HG03575 (cell line): ENCODE measurements around the gene OPTC.

Experiments
- ATAC-seq: cut with Tn5 transposase; IDR thresholded peaks from one replicate; pipeline ENCODE4 v1.9.1; 2021; ENCODE audit not compliant: unreplicated experiment, insufficient number of reproducible peaks, low FRiP score; ENCODE audit errors: extremely low read depth

The OPTC gene

DNA sequence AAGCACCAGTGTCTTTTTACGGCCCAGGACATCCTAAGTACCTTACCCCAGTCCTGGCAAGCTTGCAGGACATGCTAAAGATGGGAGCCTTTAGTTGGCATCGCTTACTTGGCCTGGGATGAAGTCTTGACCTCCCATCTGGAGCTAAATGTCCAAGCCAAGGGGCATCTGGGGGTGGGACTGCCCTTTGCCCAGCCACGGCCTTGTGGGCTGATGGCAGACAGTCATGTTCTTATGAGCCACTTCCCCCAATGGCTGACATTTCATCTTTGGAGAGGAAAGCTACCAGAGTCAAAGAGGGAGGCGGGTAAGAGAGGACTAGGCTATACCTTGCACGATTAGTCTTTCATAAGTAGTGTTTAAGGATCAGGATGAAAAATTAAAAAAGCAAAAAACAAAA is 32.2 kb downstream of the OPTC start:
- ATAC-seq, result no peak

DNA sequence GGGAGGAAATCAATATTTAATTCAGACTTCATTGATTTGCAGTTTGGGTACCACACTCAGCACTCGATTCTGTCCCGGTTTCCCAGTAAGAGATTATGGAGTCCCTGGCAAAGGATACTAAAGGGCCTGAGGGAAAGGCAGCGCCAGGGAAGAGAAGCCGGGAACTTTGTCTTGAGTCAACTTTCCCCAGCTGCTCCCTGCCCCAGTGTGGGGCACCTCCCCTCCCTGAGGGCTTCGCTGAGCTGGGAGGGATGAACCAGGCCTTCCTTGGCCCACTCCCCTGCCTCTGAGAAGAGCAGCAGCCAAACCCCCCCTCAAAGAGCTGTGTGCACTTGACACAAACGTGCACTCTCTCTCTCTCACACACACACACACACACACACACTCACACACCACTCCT is 32.6 kb downstream of the OPTC start:
- ATAC-seq, result no peak

DNA sequence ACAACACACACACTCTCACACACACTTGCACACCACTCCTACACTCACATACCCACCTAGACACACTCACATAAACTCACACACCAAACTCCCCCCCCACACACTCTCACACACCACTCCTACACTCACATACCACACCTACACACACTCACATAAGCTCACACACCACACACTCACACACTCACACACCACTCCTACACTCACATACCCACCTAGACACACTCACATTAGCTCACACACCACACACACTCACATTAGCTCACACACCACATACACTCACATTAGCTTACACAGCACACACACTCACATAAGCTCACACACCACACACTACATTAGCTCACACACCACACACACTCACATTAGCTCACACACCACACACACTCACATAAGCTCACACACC is 33.1 kb downstream of the OPTC start:
- no peak for ATAC-seq

DNA sequence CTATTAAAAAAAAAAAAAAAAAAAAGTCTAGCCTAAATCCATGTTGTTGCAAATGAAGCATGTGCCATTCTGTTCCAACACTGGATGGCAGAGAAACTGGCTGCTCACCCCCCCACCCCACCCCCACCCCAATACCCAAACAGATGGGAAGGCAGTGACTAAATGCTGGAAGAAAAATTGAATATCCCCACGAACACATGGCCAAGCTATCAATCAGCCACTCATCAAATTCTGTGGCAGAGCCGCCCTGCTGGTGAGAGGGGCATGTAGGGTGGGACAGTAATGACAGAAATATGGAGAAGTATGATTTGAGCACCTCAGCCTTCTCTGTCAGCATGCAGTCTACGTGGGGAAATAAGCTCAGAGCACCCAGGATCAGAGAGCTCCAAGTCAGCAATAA is 34.1 kb downstream of the OPTC start:
- ATAC-seq, result no peak

DNA sequence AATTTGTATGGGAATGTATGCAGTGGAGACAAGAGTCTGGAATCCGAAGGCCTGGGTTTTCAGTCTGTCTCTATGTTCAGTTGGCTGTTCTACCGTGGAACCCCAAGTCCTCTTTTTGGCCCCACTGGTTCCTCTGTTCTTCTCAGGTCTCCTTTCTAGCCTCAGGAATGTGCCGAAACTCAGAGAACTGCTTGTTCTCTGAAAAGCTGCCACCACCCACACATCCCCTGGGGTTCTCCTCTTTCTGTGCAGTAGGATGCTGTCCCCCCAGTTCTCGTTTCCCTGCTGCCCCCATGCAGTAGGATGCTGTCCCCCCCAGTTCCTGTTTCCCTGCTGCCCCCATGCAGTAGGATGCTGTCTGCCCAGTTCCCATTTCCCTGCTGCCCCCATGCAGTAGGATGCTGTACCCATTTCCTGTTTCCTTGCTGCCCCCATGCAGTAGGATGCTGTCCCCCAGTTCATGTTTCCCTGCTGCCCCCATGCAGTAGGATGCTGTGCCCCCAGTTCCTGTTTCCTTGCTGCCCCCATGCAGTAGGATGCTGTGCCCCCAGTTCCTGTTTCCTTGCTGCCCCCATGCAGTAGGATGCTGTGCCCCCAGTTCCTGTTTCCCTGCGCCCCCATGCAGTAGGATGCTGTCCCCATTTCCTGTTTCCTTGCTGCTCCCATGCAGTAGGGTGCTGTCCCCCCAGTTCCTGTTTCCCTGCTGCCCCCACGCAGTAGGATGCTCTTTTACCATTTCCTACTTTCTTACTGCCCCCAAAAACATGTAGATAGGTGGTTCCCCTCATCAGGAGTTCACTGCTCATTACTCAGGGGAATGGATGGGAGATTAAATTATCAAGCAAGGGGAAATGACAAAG is 35.3 kb downstream of the OPTC start:
- no peak for ATAC-seq

DNA sequence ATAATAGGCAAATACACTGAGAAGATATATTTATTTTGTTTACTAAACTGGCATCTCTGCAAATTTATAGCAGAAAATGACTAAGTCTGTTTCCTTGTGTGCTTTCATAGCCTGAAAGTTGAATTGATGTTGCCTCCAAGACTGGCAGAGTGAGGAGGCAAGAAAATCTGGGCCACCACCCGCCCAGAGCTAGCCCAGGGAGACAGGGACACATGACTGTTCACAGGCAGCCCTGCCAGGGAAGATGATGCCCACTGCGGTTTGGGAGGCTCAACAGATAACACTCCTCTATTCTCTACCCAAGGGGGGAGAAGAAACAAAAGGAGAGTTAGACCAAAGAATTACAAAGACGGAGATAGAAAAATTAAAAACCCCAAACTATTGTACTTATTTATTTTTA is 37.1 kb downstream of the OPTC start:
- ATAC-seq, result no peak

DNA sequence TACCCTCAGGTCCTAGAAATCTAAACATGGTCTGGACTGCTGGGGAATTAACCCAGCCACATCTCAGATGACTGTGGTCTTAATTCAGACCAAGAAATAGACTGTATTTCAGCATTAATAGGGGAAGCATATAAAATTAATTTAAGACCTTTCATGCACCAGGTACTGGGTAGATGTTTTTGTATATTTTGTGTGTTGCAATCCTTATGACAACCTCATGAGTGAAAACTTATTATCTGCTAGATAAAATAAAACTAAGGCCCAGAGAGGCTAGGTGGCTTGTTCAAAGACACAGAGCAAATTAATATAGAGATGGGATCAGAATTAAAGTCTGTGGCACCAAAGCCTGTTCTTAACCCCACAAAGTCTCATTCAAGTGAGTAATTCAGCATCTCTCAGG is 40.1 kb downstream of the OPTC start:
- ATAC-seq, result no peak

DNA sequence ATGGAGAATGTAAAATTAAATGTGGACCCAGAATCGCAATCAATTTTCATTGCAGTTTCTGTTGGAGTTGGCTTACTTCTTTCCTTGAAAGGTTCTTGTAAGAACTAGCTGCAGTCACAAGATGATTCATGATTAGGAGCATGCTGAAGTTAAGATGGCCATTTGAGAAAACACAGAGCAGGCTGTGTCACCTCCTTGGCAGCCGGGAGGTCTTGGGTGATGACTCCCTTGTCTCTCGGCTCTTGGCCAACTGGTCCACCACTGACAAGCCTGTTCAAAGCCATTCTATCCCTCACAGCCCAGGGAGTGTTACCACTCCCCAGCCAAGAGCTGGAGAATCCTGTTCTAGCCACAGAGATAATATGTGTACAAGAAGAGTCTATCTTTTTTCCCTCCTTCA is 40.6 kb downstream of the OPTC start:
- ATAC-seq, result no peak

DNA sequence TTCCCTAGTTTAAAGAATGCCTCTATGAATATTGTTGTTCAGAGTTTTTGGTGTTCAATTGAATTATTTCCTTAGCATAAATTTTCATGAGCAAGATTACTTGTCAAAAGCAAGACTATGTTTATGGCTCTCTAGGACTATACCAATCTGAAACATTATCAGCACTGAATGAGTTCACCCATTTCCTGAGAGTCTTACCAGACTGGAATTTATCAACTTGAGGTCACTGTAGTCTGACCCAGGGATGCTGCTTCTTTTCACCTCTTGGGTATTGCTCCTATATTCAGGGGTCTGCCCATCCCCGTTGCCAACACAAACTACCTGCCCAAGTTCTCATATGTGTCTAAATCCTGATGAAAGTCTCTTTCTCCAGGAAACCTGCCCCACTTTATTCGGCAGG is 42.6 kb downstream of the OPTC start:
- ATAC-seq, result no peak

DNA sequence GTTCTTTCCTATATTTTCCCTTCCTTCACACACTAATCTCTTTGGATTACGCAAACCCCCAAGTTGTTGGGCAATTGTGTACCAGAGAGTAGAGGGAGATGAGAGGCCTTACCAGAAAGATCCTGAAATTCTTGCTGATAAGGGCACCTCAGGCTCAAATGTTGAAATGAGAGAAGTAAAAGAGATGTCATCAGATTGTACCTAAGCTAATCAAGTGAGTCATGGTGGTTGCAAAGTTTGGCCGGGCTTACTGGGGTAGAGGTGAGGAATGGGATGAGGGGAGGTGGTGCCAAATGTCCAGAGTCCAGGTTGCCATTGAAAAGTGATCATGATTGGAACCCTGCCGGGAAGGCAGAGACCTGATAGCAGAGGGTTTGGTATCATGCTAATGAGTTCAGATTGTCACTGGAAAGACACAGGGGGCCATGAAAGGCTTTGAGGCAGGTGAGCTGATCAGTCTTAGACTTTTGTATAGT is 43.1 kb downstream of the OPTC start:
- ATAC-seq, result no peak

DNA sequence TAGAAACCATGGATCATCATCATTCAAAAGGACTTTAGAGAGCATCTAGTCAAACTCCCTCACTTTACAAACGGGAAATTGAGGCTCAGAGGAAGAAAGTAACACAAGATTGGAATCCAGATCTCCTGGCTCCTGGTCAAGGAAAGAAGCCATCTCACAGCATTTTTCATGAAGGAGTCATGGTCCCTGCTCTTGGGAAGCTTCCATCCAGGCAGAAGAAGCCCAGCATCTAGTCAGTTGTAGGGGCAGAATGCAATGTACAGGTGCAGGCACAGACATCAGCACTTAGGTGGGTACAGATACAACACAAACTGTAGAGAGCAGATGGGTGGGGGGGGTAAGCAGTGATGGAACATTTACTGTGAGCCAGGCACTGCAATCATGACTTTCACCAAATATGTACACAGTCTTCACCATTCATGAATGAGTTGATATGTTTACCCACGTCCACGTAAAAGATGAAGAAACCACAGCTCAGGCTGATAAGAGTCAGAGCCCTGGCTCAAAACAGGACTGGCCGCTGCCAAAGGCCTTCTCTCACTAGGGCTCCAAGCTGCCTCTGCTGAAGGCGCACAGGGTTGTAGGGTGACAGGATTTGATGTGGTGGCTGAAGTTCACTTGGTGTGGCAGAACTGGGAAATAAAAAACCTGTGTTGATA is 44.0 kb downstream of the OPTC start:
- no peak for ATAC-seq

DNA sequence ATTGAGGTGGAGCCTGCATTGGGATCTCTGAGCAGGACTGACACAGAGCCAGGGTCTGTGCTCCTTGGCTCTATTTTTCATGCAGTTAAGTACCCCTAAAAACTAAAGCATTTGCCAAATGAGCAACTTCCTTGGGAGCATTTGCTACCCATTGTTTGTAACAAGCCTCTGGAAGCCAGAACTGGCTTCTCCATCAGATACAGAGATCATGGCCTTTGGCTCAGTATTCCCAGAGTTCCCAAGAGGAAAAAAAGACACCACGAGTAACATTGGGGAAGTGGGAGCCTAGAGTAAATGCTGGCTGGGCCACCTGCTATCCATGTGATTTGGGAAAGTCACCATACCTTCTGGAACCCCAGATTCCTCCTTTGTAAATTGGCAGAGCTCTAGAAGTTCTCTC is 44.8 kb downstream of the OPTC start:
- no peak for ATAC-seq

DNA sequence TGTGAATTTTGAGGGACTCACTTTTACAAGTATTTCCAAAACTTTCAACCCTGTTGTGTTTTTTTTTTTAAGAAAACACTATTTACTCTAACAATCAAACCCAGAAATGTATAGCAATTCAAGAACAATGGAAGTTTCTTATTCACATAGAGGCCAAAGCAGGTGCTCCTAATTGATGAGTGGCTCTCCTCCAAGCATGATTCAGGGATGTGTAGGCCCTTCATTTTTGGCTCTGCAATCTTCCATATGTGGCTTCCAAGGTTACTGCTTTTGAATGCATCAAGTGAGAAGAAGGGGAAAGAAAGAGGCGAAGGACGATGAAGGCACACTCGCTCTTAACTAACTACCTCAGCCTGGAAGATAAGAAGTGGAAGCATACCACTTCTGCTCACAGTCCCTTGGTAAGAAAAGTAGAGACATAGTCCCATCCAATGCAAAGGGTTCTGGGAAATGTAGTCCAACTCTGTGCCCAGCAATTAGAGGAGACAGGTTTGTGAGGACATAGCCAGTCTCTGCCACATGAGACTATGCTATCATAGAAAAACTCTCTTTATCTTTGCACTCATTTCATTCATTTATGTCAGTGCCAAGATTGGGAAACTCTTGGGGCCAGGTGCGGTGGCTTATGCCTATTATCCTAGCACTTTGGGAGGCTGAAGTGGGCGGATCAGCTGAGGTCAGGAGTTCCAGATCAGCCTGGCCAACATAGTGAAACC is 46.0 kb downstream of the OPTC start:
- no peak for ATAC-seq

DNA sequence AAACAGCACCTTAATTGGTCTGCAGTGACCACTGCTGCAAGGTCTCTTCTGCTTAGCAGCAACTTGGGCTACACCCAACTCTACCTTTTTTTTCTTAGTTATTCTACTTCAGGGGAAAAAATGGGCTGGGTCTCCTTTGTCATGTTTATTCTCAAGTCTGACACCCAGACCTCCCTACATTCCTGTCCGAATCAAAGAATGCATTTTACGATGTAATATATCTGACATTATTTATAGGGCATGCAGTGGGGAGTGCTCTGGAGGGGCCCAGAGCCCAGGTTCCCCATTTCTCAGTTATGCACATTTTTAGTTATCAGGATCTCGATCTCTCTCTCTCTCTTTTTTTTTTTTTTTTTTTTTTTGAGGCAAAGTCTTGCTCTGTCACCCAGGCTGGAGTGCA is 50.5 kb downstream of the OPTC start:
- no peak for ATAC-seq

DNA sequence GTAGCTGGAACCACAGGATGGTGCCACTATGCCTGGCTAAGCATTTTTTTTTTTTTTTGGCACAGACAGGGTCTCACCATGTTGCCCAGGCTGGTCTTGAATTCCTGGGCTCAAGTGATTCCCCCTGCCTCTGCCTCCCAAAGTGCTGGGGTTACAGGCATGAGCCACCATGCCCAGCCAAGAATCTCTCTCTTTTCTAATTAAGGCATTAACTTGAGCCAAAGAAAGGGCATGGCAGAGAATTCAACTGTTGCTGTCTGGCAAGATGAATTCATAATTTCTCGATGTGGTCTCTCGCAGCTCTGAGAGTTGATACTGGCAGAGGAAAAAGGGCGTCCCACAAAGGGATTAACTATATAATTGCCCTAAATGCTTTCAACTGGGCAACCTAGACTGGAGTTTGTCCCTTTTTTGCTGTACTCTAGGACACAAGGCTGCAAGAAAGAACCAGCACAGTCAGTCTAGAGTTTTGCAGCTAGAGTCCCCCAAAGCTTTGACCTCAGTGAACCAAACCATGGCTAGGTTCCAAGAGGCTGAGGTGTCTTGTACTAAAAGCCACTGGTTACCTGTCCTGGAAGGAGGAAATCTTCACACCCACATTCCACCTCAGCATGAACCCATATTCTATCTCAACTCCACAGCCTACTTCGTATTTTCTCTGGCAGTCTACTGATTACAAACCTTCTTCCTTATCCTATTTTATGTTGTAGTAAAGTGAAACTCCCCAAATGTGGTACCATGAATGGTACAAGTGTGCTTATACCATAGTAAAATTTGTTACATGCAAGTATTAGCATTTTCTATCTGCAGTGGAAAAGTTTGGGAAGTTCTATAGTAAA is 51.2 kb downstream of the OPTC start:
- ATAC-seq, result no peak

DNA sequence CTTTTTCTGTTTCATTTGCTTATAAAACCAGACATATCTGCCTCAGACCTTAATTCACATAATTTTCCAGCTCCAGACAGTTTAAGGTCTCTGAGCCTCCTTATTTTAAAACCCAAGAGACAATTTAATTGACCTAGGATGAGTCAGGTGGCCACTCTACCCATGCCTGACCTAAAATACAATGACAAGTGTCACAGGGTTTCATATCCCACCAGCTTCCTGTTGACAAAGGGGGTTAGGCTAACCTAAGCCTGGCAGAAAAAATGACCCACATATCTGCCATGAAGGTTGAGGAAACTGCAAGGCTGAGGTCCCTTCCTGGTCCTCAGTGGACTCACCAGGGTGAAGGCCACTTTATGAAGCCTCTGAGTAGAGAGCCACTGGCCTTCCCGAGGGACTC is 52.3 kb downstream of the OPTC start:
- no peak for ATAC-seq

DNA sequence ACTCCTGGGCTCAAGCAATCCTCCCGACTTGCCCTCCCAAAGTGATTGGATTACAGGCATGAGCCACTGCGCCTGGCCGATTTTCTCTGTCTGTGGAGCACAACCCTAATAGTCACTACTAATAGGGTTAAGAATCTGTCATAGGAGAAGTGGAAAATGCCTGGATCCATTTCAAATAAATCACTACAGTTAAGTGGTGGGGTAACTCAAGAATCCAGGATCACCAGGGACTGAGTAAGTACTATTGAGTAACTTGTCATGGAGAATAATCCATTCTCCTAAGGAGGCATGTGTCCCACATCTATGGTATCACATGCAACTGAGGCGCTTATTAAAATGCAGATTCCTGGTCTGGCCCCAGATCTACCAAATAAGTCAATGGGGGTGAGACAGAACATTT is 53.2 kb downstream of the OPTC start:
- ATAC-seq, result no peak

DNA sequence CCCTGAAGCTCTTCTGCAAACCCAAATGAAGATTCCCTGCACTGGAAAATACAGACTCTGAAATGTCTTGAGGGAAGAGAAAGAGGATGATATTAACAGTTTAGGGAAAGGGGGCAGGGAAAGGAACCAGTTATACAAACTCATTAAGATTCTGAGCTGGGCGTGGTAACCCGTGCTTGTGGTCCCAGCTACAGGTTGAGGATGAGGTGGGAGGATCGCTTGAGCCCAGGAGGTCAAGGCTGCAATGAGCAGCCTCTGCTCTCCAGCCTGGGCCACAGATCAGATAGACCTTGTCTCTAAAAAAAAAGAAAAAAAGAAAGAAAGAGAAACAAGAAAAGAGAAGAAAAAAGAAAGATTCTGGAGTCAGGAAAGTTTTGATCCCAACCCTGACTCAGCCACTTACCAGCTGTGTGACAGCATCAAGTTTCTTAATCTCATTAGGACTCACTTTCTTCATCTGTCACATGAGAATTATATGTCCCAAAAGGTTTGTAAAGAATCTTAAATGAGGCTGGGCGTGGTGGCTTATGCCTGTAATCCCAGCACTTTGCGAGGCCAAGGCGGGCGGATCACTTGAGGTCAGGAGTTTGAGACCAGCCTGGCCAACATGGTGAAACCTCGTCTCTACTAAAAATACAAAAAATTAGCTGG is 53.9 kb downstream of the OPTC start:
- ATAC-seq, result no peak

DNA sequence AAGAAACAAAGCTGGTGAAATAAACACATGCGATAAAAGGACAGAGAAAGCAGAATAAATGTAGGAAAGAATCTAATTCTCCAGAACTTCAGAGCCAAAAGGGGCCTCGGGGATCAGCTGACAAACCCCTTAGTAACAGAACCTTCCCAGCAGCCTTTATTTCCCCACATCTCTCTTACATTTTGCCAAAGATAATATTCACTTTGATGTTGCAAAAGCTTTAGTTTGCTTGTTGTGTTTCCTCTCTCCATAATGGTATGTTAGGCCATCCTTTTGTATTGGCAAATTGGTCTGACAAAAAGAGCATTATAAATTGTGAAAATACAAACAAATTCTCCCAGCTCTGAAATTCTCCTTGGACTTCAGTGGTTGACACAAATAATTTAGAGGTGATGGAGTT is 54.9 kb downstream of the OPTC start:
- ATAC-seq, result no peak
